Rectal smooth muscle tissue (tissue), 1 donor: Measurements from ENCODE around the gene TNFRSF18.

Source experiments
- H3K27ac ChIP-seq: one replicate; pipeline ENCODE4 v1.7.0; 2013; ENCODE audit warnings: low read depth, low read length, inconsistent platforms
- H3K27me3 ChIP-seq: one replicate; pipeline ENCODE4 v1.7.0; 2013; ENCODE audit warnings: low read length; ENCODE audit not compliant: control insufficient read depth, insufficient read depth
- H3K36me3 ChIP-seq: one replicate; pipeline ENCODE4 v1.7.0; 2013; ENCODE audit warnings: low read length; ENCODE audit not compliant: control insufficient read depth, insufficient read depth
- H3K4me1 ChIP-seq: one replicate; pipeline ENCODE4 v1.7.0; 2013; ENCODE audit warnings: low read length; ENCODE audit not compliant: control insufficient read depth, insufficient read depth
- H3K4me3 ChIP-seq: one replicate; pipeline ENCODE4 v1.7.0; 2013; ENCODE audit warnings: low read length
- H3K9ac ChIP-seq: one replicate; pipeline ENCODE4 v1.7.0; 2013; ENCODE audit warnings: low read length

The TNFRSF18 gene

GRCh38 chr1:1245178-1245816, 38.9 kb upstream of the TNFRSF18 start:
- Histone ChIP-seq H3K4me3 (no peak overlapping the region), H3K4me1 (no peaks in the 10 kb centered on the region), H3K27me3 (peaks cover 13% of the 10 kb centered on the region)

DNA sequence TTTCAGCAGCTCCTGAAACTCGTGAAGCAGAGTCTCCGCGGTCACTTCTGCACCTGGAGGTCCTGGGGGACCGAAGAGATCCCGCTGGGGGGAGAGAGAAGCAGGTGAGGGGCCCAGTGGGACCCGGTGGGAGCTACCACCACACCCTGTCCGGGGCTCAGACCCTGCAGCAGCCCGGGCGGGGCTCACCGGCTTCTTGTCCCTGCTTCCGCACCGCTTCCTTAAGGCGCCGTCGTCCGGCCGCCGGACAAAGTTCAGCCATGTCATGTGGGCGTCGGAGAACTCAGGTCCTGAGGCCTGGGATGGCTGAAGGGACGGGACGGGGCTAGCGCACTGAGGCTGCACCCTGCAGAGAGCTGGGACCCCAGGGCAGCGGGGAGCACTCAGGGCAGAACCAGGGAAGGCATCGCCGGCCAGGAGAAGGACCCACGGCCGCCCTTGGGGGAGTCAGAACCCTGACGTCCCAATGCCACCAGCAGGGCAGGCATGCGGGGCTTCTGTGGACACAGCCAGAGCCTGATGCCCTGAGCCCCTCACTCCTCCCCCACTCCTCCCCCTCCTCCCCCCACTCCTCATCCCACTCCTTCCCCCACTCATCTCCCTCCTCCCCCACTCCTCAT, 37.9 kb upstream of the TNFRSF18 start:
- Histone ChIP-seq H3K27me3 (peaks cover 23% of the 10 kb centered on the region), H3K4me1 (no peaks in the 10 kb centered on the region), H3K9ac (no peak overlapping the region), H3K4me3 (peak overlapping the region; percentile 37), H3K36me3 (no peaks in the 10 kb centered on the region), H3K27ac (no peak overlapping the region)

More at GRCh38 chr1:1245178-1245816, 38.9 kb upstream of the TNFRSF18 start:
- no peak overlapping the region for H3K27ac ChIP-seq
- H3K9ac ChIP-seq: no peak overlapping the region
- no peaks in the 10 kb centered on the region for H3K36me3 ChIP-seq

GRCh38 chr1:1243807-1244191, 37.4 kb upstream of the TNFRSF18 start:
- Histone ChIP-seq H3K27me3 (peaks cover 25% of the 10 kb centered on the region), H3K36me3 (no peaks in the 10 kb centered on the region), H3K4me1 (no peaks in the 10 kb centered on the region), H3K9ac (no peak overlapping the region), H3K27ac (no peak overlapping the region), H3K4me3 (peak overlapping the region; percentile 37)

DNA sequence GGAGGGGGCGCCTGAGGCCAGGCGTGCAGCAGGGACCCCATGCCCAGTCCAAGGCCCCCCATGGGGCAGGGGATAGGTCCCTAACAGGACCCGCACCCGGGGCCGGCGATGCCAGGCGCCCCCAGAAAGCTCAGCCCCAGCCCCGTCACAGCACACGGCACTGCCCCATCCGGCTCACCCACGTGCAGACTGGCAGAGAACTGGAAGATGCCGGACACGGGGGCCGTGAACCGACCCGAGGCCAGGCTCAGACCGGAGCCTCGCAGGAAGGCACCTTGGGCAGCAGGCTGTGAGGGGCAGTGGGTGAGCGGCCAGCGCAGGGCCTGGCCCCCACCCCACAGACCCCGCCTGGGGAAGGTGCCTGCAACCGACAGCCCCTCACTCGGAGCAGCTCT, 36.9 kb upstream of the TNFRSF18 start:
- no peaks in the 10 kb centered on the region for H3K4me1 ChIP-seq
- H3K27ac ChIP-seq: no peak overlapping the region
- no peaks in the 10 kb centered on the region for H3K36me3 ChIP-seq
- no peak overlapping the region for H3K4me3 ChIP-seq
- no peak overlapping the region for H3K9ac ChIP-seq
- peaks cover 29% of the 10 kb centered on the region for H3K27me3 ChIP-seq

DNA sequence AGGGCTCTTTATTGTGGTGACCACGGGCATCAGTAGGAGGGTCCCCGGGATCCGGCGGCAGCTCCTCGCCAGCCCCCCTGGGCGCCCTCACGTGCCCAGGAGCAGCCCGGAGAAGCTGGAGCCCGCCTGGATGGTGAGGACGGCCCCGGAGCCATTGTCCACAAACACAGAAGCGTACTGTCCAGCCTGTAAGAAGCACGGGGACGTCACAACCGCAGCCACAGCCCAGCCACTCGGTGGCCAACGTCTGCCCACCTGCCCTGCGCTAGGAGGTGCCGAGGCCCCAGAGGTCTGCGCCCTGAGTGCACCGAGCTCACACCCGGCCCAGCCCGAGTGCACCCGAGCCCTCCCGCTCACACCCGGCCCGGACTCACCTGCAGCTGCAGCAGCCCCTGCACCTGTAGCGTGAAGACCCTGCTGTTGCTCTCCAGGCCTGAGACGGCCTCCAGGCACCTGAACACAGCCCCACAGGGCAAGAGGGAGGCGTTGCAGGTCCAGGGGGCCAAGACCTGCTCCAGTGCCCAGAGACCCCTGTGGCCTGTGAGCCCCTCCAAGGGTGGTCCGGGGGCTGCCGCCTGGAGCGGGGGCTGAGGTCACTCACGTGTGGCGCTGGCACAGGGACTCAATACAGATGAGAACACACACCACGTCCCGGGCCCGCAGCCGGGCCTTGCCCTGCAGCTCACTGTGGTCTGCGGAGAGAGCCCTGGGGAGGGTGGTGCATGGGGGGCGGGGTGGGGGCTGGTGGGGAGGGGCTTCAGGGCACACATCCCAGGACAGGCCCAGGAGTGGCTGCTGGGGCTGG, 36.3 kb upstream of the TNFRSF18 start:
- H3K27ac ChIP-seq: no peak overlapping the region
- H3K27me3 ChIP-seq: peaks cover 33% of the 10 kb centered on the region
- no peak overlapping the region for H3K9ac ChIP-seq
- H3K36me3 ChIP-seq: no peaks in the 10 kb centered on the region
- H3K4me1 ChIP-seq: no peaks in the 10 kb centered on the region
- H3K4me3 ChIP-seq: no peak overlapping the region

DNA sequence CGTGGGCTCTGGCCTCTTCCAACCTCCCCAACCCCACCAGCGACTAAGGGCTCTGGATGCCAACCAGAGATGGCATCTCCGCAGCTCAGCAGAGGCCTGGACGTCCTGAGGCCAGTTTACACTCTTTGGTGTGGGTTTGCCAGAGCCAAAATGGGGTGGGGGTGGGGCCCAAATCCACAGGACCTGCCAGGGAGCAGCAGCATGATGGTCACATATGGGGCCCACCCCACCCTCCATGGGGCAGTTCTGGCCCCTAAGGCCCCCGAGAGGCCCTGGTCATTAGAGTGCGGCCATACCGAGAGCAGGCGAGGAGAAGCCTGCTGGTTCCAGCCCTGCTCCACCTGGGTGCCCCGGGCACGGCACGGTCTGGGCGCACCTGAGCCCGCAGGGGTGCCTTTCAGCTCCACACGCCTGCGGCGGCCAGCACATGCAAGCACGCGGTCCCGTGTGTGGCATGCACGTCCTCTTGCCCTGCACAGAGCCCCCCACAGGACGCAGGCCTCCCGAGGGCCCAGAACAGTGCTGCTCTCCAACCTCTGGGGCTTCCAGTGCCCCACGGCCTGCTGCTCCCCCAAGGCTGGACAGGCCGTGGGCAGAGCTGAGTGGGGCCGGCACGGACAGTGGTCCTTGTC, 35.3 kb upstream of the TNFRSF18 start:
- H3K27me3 ChIP-seq: peaks cover 27% of the 10 kb centered on the region

GRCh38 chr1:1240822-1241587, 34.6 kb upstream of the TNFRSF18 start:
- Histone ChIP-seq H3K27ac (no peak overlapping the region), H3K9ac (no peak overlapping the region), H3K4me3 (no peak overlapping the region), H3K4me1 (no peaks in the 10 kb centered on the region), H3K36me3 (no peaks in the 10 kb centered on the region), H3K27me3 (peaks cover 27% of the 10 kb centered on the region)

More for the DNA sequence above, 35.3 kb upstream of the TNFRSF18 start:
- no peak overlapping the region for H3K9ac ChIP-seq
- H3K27ac ChIP-seq: no peak overlapping the region
- no peak overlapping the region for H3K4me3 ChIP-seq
- H3K4me1 ChIP-seq: no peaks in the 10 kb centered on the region
- H3K36me3 ChIP-seq: no peaks in the 10 kb centered on the region

DNA sequence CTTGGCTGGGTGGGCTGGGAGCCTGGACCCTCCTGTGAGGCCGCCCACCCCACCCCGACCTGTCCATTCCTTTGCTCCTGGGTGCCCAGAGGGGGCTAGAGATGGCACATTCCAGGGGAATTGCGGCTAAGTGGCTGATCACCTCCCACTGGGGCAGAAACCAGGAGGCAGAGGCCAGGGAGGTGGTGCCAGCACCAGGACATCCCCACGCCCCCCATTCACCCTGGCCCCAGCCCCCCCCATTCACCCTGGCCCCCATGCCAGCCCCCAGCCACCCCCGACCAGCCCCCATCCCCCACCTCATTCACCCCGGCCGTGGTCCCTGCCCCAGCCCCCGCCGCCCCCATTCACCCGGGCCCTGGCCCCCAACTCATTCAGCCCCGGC, 33.9 kb upstream of the TNFRSF18 start:
- Histone ChIP-seq H3K27ac (no peak overlapping the region), H3K4me3 (no peak overlapping the region), H3K9ac (no peak overlapping the region), H3K27me3 (peaks cover 23% of the 10 kb centered on the region), H3K4me1 (no peaks in the 10 kb centered on the region), H3K36me3 (no peaks in the 10 kb centered on the region)

DNA sequence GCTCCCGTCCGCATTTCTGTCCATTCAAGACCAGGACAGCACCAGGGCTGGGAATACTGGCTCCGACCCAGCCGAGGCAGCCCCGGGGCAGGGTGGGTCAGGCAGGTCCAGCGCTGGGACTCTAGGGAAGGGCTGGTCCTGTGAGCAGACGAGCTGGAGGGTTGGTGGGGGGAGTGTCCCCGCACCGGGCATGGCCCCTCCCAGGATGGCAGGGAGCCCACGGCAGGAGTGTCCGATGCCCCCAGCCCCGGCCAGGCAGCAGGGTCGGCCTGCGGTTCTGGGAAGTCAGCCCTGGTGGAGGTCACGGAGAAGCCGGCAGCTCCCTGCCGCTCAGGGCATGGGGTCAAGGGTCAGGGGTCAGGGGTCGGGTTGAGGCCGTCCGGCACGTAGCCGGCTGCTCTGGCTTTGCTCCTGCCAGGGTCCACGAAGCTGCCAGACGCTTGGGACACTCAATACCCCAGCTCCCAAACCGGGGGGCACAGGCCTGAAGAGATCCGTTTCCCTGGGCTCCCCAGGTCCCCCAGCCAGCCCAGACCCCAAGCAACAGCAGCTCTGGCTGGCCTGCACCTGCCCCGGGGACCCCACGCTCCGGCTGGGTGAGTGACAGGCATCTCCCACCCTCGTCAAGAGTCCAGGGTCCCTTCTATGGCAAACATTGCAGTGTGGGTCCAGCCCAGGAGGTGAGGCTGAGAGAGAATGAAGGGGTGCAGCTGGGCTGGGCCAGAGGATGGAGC, 33.4 kb upstream of the TNFRSF18 start:
- Histone ChIP-seq H3K27me3 (peaks cover 23% of the 10 kb centered on the region), H3K9ac (no peak overlapping the region), H3K27ac (no peak overlapping the region), H3K4me1 (no peaks in the 10 kb centered on the region), H3K4me3 (no peak overlapping the region), H3K36me3 (no peaks in the 10 kb centered on the region)

DNA sequence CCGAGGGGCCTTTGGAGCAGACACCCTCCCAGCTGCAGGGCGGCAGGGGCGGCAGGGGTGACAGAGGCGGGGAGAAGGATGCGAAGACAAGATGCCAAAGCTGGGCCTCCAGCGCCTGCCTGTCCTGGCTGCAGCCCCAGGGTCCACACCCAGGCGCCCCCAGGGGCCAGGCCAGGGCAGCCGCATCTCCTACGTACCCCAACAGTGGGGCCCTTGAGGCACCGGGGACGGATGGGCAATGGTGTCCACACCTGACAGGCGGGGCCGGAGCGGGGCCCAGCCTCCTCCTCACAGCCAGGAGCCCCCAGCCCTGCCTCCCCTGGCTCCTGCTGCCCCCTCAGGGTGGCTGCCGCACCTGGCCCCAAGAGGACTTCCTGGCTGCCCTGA, 32.8 kb upstream of the TNFRSF18 start:
- H3K4me1 ChIP-seq: no peaks in the 10 kb centered on the region
- no peak overlapping the region for H3K27ac ChIP-seq
- no peaks in the 10 kb centered on the region for H3K36me3 ChIP-seq
- peaks cover 23% of the 10 kb centered on the region for H3K27me3 ChIP-seq
- H3K4me3 ChIP-seq: no peak overlapping the region
- H3K9ac ChIP-seq: no peak overlapping the region

DNA sequence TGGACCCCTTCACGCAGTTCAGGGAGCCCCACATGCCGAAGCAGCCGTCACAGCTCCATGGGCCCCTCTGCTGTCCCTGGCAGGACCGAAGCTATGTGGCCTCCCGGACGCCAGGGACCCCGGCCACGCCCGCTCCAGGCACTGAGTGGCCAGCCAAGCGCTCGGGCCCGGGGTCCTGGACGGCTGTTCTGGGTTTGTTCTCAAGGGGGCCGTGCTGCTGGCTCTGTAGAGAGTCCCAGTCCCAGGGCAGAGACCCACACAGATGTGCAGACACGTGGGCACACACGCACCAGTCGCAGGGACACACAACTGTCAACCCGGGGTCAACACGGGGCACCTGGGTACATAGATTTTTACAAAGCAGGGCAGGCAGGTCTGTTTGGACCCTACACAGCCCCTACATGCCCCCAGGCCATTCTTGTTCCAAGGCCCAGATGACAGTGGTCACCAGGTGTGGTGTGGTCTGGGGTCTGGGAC, 32.3 kb upstream of the TNFRSF18 start:
- Histone ChIP-seq H3K27me3 (peaks cover 23% of the 10 kb centered on the region), H3K4me1 (no peaks in the 10 kb centered on the region), H3K9ac (no peak overlapping the region), H3K36me3 (no peaks in the 10 kb centered on the region), H3K27ac (no peak overlapping the region), H3K4me3 (no peak overlapping the region)
